Astrocyte of the spinal cord (primary cell): ENCODE measurements around the gene CXXC5.

ENCODE experiments used
- DNase-seq: peaks from one replicate; pipeline ENCODE4 v3.0.0; 2011; ENCODE audit warnings: low read depth, low spot score
- H3K4me3 ChIP-seq: 2 replicates; pipeline ENCODE4 v1.5.1; 2011; ENCODE audit warnings: low read depth, mild to moderate bottlenecking, low read length, moderate library complexity
- CTCF ChIP-seq: IDR thresholded peaks from 2 replicates; pipeline ENCODE4 v1.5.1; 2012; ENCODE audit warnings: low read depth, mild to moderate bottlenecking, low read length, inconsistent platforms
- in situ Hi-C: cut with HindIII; loops from 2 replicates; pipeline ENCODE4 v1.10.0; 2017; ENCODE audit warnings: low sequenced_read_pairs

The CXXC5 gene

GRCh38 chr5:139731281-139731680 is 83.1 kb downstream of the CXXC5 start:
- in situ Hi-C loops: no loop called here
- DNase-seq: no peak
- no peak for TF ChIP-seq CTCF
- H3K4me3 ChIP-seq: no peak overlapping the region

- in situ Hi-C loops: no loop called here
- no peak overlapping the region for H3K4me3 ChIP-seq
- no peak for TF ChIP-seq CTCF
- no peak for DNase-seq
Observed at GRCh38 chr5:139732019-139732418, 83.9 kb downstream of the CXXC5 start.

GRCh38 chr5:139733010-139733688 is 85.0 kb downstream of the CXXC5 start:
- H3K4me3 ChIP-seq: no peak overlapping the region
- DNase-seq: no peak
- no peak for TF ChIP-seq CTCF
- in situ Hi-C loops: no loop called here
